Activated CD4-positive, CD25-positive, alpha-beta regulatory T cell (primary cell): Measurements from ENCODE around the gene RARB.

Source experiments
- DNase-seq, 4 experiments: peaks; one replicate each; lab custom pipeline; 2025; lab: John Stamatoyannopoulos, UW

Gene RARB

GRCh38 chr3:25472731-25473130, 44.7 kb downstream of the RARB start:
- no peak for DNase-seq

GRCh38 chr3:25473246-25473645, 45.2 kb downstream of the RARB start:
- DNase-seq = no peak

DNA sequence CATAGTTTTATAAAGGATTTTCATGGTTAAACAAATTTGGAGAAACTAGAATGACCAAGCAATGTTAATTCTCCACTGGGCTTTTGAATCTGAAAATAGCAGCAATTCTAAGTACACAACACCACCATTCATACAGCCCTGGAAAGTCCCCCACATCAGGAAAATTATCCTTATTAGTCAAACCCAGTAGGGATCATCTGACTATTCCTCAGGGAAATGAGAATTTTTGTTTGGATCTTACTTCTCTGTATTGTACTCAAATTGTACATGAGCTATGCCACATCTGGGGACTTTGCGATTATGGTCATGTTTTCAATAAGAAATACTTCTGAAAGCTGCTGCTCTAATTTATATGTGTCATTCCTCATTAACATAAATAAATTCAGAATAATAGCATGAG, 46.0 kb downstream of the RARB start:
- DNase-seq = no peak

- no peak for DNase-seq
Measured at GRCh38 chr3:25476639-25477038, 48.6 kb downstream of the RARB start.

- DNase-seq = no peak
Measured at GRCh38 chr3:25478211-25478757, 50.2 kb downstream of the RARB start.

- DNase-seq = no peak
Measured at GRCh38 chr3:25478964-25479726, 51.1 kb downstream of the RARB start.

GRCh38 chr3:25479727-25480010, 51.6 kb downstream of the RARB start:
- no peak for DNase-seq

GRCh38 chr3:25480811-25481210, 52.7 kb downstream of the RARB start:
- DNase-seq = no peak

DNA sequence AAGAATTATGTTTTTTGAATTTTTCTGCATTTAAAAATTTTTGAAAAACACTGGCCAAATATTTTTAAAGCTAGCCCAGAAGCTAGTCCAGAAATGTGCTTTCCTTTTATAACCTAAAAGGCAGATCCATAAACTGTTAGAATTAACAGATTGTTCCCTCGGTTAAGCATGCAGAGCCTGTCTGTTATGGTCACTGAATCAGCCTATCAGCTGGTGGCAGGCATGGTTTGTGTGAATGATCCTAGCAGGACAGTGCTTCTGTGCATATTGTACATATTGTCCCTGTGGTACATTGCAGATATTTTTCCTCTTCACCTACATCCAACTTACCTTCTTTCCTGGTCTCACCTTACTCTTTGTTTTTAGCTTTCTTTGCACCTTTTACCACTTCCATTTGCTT, 53.3 kb downstream of the RARB start:
- DNase-seq = no peak

DNA sequence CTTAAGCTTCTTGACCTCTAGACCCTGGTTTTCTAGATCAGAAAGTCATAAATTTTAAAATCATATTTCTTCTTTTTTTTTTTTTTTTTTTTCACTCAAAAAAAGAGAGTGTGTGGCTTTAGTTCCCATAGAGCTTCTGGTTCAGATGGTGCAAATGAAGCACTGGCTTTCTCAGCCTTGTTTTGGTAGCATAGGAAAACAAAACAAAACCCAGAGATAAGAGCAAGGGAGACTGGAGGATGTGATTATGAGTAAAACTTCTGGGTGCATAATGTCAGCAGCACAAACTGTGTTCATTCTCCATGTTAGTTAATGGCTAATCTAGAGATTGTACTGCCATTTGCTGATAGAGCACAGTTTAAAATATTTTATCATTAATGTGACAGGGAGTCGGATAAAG, 55.4 kb downstream of the RARB start:
- DNase-seq = no peak

DNA sequence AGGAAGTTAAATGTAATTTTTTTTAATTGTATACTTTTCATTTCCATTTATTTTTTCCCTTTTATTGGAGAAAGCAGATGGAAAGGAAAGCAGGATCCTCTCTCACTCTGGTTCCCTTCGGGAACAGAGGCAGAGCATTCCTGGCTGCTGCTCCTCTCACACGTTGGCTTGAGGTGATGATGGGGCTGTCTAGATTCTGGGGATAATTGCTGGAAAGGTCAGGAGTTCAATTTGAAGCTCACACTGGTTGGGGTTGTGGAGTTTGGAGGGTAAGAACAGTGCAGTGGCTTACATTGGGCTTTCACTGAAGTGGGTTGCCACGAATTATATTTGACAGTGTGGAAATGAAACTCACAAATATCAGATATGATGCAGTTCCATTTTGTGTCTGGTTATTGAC, 57.6 kb downstream of the RARB start:
- no peak for DNase-seq

- no peak for DNase-seq
Measured at GRCh38 chr3:25486932-25487331, 58.9 kb downstream of the RARB start.

- no peak for DNase-seq
Measured at GRCh38 chr3:25489858-25490593, 62.0 kb downstream of the RARB start.

DNA sequence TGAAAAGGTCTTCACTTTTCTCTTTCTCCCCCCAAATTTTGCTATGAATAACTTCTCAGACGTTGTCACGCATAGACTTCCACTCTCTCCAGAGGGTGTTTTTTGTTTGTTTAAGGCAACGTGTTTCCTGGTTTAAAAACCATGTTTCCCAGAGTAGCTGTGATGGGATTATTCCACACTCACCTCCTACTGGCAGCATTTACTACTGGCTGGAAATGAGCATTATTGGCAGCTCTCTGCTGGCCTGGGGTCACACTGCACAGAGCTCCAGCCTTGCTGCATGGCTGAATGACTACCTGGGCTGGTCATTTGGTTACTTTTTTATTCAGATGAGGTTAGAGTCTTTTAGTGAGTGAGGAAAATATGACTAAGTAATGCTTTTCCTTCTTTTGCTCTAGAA, 65.2 kb downstream of the RARB start:
- DNase-seq = no peak

DNA sequence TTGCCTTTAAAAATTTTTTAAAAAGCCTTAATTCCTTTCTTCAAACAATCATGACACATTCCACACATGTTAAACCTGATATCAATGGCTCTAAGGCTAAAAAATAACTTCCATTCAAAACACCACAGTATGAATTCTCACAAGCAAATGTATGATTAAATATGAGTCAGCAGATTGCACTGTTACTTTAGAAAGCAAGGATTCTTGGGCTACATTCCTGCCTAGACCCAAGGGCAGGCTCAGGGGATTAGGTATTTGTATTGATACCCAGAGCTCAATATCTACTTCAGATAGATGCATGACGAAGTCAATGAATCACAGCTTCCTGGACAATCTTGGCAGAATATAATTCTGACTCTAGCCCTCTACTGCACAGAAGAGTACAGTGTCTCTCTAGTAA, 65.7 kb downstream of the RARB start:
- DNase-seq = no peak

GRCh38 chr3:25495304-25495703, 67.2 kb downstream of the RARB start:
- DNase-seq = no peak

DNA sequence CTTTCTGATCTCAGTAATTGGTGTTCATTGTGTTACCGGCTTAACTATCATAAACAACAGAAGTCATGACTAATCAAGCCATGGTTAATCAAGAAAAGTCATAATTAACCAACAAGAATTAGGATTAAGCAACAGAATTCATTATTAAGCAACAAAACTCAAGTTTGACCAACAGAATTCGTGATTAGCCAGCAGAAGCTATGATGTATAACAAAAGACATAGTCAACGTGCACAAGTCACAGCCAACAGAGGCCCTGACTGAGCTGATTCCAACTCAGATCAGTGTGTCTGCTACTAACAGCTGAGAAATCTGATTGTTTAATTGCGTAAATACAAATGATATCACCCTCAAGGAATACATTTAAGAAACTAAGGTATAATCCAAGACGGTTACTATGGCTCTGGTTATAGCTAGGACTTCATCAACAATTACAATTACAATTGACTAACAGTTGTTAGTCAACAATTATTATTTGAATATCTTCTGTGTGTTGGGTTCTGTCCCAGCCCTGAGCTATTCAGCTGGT, 67.7 kb downstream of the RARB start:
- DNase-seq = no peak

DNA sequence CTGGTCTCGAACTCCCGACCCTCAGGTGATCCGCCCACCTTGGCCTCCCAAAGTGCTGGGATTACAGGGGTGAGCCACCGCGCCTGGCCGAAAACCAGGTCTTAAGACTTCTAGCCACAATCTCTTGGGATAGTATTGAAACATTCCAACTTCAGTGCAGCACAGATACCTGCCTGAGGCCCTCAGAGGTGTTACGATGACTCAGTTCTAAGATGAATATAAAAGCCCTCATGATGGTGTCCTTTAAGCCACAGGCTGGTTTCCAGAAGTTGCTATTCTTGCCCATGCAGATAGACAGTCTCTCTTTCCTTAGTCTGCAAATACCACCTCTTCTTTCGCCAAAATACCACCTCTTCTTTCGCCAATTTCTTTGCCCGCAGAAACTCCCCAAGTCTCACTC, 69.0 kb downstream of the RARB start:
- no peak for DNase-seq

GRCh38 chr3:25500706-25501210, 72.7 kb downstream of the RARB start:
- no peak for DNase-seq

- DNase-seq = no peak
Measured at GRCh38 chr3:25502233-25502632, 74.2 kb downstream of the RARB start.

GRCh38 chr3:25503898-25504301, 75.8 kb downstream of the RARB start:
- no peak for DNase-seq

DNA sequence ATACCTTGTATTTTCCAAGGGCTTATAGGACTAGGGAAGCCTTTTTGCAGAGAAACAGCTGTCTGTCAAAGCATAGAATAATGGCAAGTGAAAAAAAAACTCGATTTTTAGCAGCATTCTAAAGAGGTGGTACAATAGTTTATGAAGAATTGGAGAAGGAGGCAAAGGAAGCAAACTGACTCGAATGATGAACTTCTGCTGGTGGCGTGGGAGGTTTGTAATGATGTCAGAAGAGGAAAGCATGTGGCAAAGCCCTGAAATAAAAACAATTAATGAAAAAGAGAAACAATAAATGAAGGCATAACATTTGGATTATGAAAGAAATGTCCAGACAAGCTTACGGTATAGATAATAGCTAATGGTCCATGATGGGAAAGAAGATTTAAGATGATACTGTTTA, 77.5 kb downstream of the RARB start:
- no peak for DNase-seq

GRCh38 chr3:25507811-25508210, 79.7 kb downstream of the RARB start:
- no peak for DNase-seq
